Activated T-cell treated with anti-CD3 and anti-CD28 coated beads for 4 hours (primary cell): ENCODE measurements around the gene SPATA9.
"Not testable (repeated sequence)": the region's sequence is repeated elsewhere in the genome, so short reads cannot be mapped to it uniquely, and the experiment has no call there.

ENCODE experiments used
- DNase-seq: peaks from one replicate; pipeline ENCODE4 v3.0.0-alpha.2; 2020

Gene SPATA9

GRCh38 chr5:95715799-95716461 is 33.1 kb upstream of the SPATA9 start:
- no peak for DNase-seq

- DNase-seq = no peak
Measured at GRCh38 chr5:95713960-95714710, 31.3 kb upstream of the SPATA9 start.

- not testable (repeated sequence) for DNase-seq
Measured at GRCh38 chr5:95713246-95713645, 30.5 kb upstream of the SPATA9 start.

- no peak for DNase-seq
Measured at GRCh38 chr5:95712347-95712958, 29.7 kb upstream of the SPATA9 start.

- DNase-seq = no peak
Measured at GRCh38 chr5:95711501-95712346, 28.9 kb upstream of the SPATA9 start.

- not testable (repeated sequence) for DNase-seq
Measured at GRCh38 chr5:95710651-95711500, 28.1 kb upstream of the SPATA9 start.

GRCh38 chr5:95709967-95710650 is 27.3 kb upstream of the SPATA9 start:
- no peak for DNase-seq

GRCh38 chr5:95708876-95709275 is 26.1 kb upstream of the SPATA9 start:
- no peak for DNase-seq

GRCh38 chr5:95707534-95708188 is 24.9 kb upstream of the SPATA9 start:
- DNase-seq = not testable (repeated sequence)

- DNase-seq = no peak
Measured at GRCh38 chr5:95707055-95707454, 24.3 kb upstream of the SPATA9 start.

- not testable (repeated sequence) for DNase-seq
Measured at GRCh38 chr5:95706196-95706595, 23.4 kb upstream of the SPATA9 start.

- DNase-seq = no peak
Measured at GRCh38 chr5:95704150-95704549, 21.4 kb upstream of the SPATA9 start.

GRCh38 chr5:95701074-95701473 is 18.3 kb upstream of the SPATA9 start:
- DNase-seq = no peak

- no peak for DNase-seq
Measured at GRCh38 chr5:95699337-95699736, 16.5 kb upstream of the SPATA9 start.

- DNase-seq = no peak
Measured at GRCh38 chr5:95697781-95698681, 15.2 kb upstream of the SPATA9 start.

- no peak for DNase-seq
Measured at GRCh38 chr5:95690333-95690732, 7.5 kb upstream of the SPATA9 start.

GRCh38 chr5:95689680-95690079 is 6.9 kb upstream of the SPATA9 start:
- DNase-seq = no peak

GRCh38 chr5:95686651-95687050 is 3.9 kb upstream of the SPATA9 start:
- no peak for DNase-seq

- DNase-seq = no peak
Measured at GRCh38 chr5:95684361-95684760, 1.6 kb upstream of the SPATA9 start.

GRCh38 chr5:95673081-95673480 is 9.7 kb downstream of the SPATA9 start:
- no peak for DNase-seq
